HepG2 (cell line): ENCODE results near the gene ZNF582. TPM values are rescaled to one million over a fixed set of nuclear protein-coding genes. Genes with fewer than 3 reads are reported as not detected.
A peak's percentile ranks its signal among the peaks of the same experiment; 100 is the strongest.

Experiments
- CREM ChIP-seq, 2 experiments: sonication (generic) in 1 of 2; formaldehyde crosslinking in 1 of 2; IDR thresholded peaks; 2 replicates each; pipeline versions ENCODE4 v1.4.0 to v1.6.1; 2016 to 2020; ENCODE audit warnings: antibody characterized with exemption in 1 of 2, mild to moderate bottlenecking in 1 of 2, missing genetic modification reagents in 1 of 2
- HOXA9 ChIP-seq: sonication (generic); formaldehyde crosslinking; IDR thresholded peaks from 2 replicates; pipeline ENCODE4 v1.8.1; 2022; ENCODE audit warnings: missing genetic modification reagents, mild to moderate bottlenecking, moderate library complexity, borderline replicate concordance
- KAT8 ChIP-seq: IDR thresholded peaks from 2 replicates; pipeline ENCODE4 v1.6.1; 2016; ENCODE audit warnings: missing genetic modification reagents, missing compliant biosample characterization
- NFIC ChIP-seq: IDR thresholded peaks from 2 replicates; pipeline ENCODE4 v1.6.1; 2012; ENCODE audit warnings: mild to moderate bottlenecking, low read length, inconsistent platforms
- NFKB2 ChIP-seq: sonication (generic); formaldehyde crosslinking; IDR thresholded peaks from 2 replicates; pipeline ENCODE4 v1.4.0; 2020; ENCODE audit warnings: missing genetic modification reagents, borderline replicate concordance
- ZFP62 ChIP-seq: sonication (generic); formaldehyde crosslinking; IDR thresholded peaks from 2 replicates; pipeline ENCODE4 v1.4.0; 2020; ENCODE audit warnings: missing genetic modification reagents
- ZNF274 ChIP-seq: sonication (generic); formaldehyde crosslinking; IDR thresholded peaks from 2 replicates; pipeline ENCODE4 v1.5.1; 2020; ENCODE audit warnings: mild to moderate bottlenecking, missing genetic modification reagents
- ZNF788 ChIP-seq: sonication (generic); formaldehyde crosslinking; IDR thresholded peaks from 2 replicates; pipeline ENCODE4 v1.5.0; 2020; ENCODE audit warnings: mild to moderate bottlenecking, missing genetic modification reagents, borderline replicate concordance
- polyA plus RNA-seq, 8 experiments: library from polyadenylated mRNA; depleted of rRNA in 3 of 8; stranded (reverse) in 7 of 8; unstranded in 1 of 8; fragments of >200 nt; fragmentation: Illumina TruSeq in 4 of 8; extraction: Trizol in 4 of 8; gene quantifications; 2 replicates each; pipeline versions ENCODE4 v1.2.1 to v1.2.3, GENCODE V29; 2011 to 2016; ENCODE audit warnings: low read depth in 4 of 8, missing spikeins in 1 of 8, mixed read lengths in 1 of 8; ENCODE audit not compliant: insufficient read depth in 1 of 8
- total RNA-seq, 5 experiments: library from RNA; depleted of rRNA; stranded (reverse); fragments of >200 nt; fragmentation: Illumina TruSeq; extraction: Trizol; gene quantifications; 2 replicates each; pipeline ENCODE4 v1.2.3, GENCODE V29; 2016; ENCODE audit warnings: low read depth in 1 of 5
- TF ChIP-seq, protein P1 (sequence below): sonication (generic); formaldehyde crosslinking; IDR thresholded peaks from 2 replicates; pipeline ENCODE4 v1.4.0; 2020; ENCODE audit warnings: missing genetic modification reagents
- TF ChIP-seq, protein P2 (sequence below): sonication (generic); formaldehyde crosslinking; IDR thresholded peaks from 2 replicates; pipeline ENCODE4 v1.9.0; 2021; ENCODE audit warnings: missing genetic modification reagents, borderline replicate concordance
- TF ChIP-seq, protein P3 (sequence below): sonication (generic); formaldehyde crosslinking; IDR thresholded peaks from 2 replicates; pipeline ENCODE4 v1.5.1; 2020; ENCODE audit warnings: mild to moderate bottlenecking, missing genetic modification reagents, moderate library complexity
- TF ChIP-seq, protein P4 (sequence below): sonication (generic); formaldehyde crosslinking; IDR thresholded peaks from 2 replicates; pipeline ENCODE4 v1.4.0; 2020; ENCODE audit warnings: missing genetic modification reagents
- TF ChIP-seq, protein P5 (sequence below): sonication (generic); formaldehyde crosslinking; IDR thresholded peaks from 2 replicates; pipeline ENCODE4 v1.5.0; 2020; ENCODE audit warnings: mild to moderate bottlenecking, missing genetic modification reagents, moderate library complexity

ZNF582 gene
- total and polyA plus RNA-seq, 2 of the 13 experiments (the other 11 are each of a cell fraction or from before 2014, with no cell fraction given): 0.83 to 1.6 TPM

DNA sequence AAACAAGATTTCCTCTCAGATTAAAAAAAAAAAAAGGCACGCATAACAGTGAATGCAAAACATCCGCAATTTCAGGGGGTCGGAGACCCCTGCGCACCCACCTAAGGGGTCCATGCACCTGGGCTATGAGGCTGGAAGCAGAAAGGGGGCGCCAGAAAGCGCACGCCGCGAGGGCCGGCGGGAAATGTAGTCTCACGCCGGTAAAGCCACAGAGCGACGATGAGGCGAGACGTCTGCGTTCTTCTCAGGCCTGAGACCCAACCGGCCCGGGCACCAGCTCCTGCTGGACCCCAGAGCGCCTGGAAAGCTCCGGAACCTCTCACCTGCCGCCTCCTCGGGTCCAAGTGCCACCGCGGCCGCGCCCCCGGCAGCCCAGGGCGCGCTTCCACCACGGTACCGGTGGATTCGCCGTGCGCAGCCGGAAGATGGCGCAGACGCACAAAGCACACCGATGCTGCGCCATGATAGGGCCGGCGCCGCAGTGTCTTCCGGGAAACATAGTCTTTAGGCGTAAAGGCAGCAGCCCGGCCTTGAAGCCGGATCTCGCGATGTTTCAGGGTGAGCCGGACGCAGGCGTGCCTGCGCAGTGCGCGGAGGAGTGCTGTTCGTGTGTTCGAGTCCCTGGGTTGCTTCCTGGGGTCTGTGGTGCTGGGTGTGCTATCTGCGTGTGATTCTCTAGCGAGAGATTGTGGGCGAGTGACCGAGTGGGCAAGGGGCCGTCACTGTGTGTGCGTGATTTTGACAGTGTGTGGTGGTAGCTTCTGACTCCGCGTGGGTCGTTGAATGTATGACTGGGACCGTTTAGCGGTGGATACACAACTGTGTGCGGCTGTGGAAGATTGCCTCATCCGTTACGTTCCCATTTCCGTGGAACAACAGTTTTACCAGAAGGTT lies at the start of gene ZNF582 (continued):
- TF ChIP-seq, protein P1, sequence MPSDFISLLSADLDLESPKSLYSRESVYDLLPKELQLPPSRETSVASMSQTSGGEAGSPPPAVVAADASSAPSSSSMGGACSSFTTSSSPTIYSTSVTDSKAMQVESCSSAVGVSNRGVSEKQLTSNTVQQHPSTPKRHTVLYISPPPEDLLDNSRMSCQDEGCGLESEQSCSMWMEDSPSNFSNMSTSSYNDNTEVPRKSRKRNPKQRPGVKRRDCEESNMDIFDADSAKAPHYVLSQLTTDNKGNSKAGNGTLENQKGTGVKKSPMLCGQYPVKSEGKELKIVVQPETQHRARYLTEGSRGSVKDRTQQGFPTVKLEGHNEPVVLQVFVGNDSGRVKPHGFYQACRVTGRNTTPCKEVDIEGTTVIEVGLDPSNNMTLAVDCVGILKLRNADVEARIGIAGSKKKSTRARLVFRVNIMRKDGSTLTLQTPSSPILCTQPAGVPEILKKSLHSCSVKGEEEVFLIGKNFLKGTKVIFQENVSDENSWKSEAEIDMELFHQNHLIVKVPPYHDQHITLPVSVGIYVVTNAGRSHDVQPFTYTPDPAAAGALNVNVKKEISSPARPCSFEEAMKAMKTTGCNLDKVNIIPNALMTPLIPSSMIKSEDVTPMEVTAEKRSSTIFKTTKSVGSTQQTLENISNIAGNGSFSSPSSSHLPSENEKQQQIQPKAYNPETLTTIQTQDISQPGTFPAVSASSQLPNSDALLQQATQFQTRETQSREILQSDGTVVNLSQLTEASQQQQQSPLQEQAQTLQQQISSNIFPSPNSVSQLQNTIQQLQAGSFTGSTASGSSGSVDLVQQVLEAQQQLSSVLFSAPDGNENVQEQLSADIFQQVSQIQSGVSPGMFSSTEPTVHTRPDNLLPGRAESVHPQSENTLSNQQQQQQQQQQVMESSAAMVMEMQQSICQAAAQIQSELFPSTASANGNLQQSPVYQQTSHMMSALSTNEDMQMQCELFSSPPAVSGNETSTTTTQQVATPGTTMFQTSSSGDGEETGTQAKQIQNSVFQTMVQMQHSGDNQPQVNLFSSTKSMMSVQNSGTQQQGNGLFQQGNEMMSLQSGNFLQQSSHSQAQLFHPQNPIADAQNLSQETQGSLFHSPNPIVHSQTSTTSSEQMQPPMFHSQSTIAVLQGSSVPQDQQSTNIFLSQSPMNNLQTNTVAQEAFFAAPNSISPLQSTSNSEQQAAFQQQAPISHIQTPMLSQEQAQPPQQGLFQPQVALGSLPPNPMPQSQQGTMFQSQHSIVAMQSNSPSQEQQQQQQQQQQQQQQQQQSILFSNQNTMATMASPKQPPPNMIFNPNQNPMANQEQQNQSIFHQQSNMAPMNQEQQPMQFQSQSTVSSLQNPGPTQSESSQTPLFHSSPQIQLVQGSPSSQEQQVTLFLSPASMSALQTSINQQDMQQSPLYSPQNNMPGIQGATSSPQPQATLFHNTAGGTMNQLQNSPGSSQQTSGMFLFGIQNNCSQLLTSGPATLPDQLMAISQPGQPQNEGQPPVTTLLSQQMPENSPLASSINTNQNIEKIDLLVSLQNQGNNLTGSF (CRISPR knock-in tag): no peak
- TF ChIP-seq NFIC (no peak), ZFP62 (CRISPR knock-in tag) (no peak), ZNF788 (CRISPR knock-in tag) (peak; percentile 91), HOXA9 (CRISPR knock-in tag) (no peak), KAT8 (CRISPR knock-in tag) (peak; percentile 75), CREM (IDR thresholded peaks at IDR 0.05) (peak; percentile 53), CREM (CRISPR knock-in tag; IDR thresholded peaks at IDR 0.05) (no peak), ZNF274 (peak; percentile 37; the same call in 1 of the 2 replicates), NFKB2 (CRISPR knock-in tag) (peak; percentile 61; the same call in 1 of the 2 replicates)
- TF ChIP-seq, protein P2, sequence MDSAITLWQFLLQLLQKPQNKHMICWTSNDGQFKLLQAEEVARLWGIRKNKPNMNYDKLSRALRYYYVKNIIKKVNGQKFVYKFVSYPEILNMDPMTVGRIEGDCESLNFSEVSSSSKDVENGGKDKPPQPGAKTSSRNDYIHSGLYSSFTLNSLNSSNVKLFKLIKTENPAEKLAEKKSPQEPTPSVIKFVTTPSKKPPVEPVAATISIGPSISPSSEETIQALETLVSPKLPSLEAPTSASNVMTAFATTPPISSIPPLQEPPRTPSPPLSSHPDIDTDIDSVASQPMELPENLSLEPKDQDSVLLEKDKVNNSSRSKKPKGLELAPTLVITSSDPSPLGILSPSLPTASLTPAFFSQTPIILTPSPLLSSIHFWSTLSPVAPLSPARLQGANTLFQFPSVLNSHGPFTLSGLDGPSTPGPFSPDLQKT (CRISPR knock-in tag): no peak
- TF ChIP-seq, protein P3, sequence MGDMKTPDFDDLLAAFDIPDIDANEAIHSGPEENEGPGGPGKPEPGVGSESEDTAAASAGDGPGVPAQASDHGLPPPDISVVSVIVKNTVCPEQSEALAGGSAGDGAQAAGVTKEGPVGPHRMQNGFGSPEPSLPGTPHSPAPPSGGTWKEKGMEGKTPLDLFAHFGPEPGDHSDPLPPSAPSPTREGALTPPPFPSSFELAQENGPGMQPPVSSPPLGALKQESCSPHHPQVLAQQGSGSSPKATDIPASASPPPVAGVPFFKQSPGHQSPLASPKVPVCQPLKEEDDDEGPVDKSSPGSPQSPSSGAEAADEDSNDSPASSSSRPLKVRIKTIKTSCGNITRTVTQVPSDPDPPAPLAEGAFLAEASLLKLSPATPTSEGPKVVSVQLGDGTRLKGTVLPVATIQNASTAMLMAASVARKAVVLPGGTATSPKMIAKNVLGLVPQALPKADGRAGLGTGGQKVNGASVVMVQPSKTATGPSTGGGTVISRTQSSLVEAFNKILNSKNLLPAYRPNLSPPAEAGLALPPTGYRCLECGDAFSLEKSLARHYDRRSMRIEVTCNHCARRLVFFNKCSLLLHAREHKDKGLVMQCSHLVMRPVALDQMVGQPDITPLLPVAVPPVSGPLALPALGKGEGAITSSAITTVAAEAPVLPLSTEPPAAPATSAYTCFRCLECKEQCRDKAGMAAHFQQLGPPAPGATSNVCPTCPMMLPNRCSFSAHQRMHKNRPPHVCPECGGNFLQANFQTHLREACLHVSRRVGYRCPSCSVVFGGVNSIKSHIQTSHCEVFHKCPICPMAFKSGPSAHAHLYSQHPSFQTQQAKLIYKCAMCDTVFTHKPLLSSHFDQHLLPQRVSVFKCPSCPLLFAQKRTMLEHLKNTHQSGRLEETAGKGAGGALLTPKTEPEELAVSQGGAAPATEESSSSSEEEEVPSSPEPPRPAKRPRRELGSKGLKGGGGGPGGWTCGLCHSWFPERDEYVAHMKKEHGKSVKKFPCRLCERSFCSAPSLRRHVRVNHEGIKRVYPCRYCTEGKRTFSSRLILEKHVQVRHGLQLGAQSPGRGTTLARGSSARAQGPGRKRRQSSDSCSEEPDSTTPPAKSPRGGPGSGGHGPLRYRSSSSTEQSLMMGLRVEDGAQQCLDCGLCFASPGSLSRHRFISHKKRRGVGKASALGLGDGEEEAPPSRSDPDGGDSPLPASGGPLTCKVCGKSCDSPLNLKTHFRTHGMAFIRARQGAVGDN (CRISPR knock-in tag): peak; percentile 71
- TF ChIP-seq, protein P4, sequence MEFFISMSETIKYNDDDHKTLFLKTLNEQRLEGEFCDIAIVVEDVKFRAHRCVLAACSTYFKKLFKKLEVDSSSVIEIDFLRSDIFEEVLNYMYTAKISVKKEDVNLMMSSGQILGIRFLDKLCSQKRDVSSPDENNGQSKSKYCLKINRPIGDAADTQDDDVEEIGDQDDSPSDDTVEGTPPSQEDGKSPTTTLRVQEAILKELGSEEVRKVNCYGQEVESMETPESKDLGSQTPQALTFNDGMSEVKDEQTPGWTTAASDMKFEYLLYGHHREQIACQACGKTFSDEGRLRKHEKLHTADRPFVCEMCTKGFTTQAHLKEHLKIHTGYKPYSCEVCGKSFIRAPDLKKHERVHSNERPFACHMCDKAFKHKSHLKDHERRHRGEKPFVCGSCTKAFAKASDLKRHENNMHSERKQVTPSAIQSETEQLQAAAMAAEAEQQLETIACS (CRISPR knock-in tag): peak; percentile 61; the same call in 1 of the 2 replicates
- TF ChIP-seq, protein P5, sequence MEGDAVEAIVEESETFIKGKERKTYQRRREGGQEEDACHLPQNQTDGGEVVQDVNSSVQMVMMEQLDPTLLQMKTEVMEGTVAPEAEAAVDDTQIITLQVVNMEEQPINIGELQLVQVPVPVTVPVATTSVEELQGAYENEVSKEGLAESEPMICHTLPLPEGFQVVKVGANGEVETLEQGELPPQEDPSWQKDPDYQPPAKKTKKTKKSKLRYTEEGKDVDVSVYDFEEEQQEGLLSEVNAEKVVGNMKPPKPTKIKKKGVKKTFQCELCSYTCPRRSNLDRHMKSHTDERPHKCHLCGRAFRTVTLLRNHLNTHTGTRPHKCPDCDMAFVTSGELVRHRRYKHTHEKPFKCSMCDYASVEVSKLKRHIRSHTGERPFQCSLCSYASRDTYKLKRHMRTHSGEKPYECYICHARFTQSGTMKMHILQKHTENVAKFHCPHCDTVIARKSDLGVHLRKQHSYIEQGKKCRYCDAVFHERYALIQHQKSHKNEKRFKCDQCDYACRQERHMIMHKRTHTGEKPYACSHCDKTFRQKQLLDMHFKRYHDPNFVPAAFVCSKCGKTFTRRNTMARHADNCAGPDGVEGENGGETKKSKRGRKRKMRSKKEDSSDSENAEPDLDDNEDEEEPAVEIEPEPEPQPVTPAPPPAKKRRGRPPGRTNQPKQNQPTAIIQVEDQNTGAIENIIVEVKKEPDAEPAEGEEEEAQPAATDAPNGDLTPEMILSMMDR (CRISPR knock-in tag): peak; percentile 73
